Neural crest cell (in vitro differentiated cells): ENCODE results near the gene MYO10. TPM values are rescaled to one million over a fixed set of nuclear protein-coding genes. Genes with fewer than 3 reads are reported as not detected.

Experiments
- DNase-seq: peaks from one replicate; pipeline ENCODE4 v3.0.0; 2021; ENCODE audit warnings: low read depth, mixed read lengths, low spot score
- H3K27ac Mint-ChIP-seq: one replicate; pipeline ENCODE4 v1.8.0; 2021; ENCODE audit warnings: mild to moderate bottlenecking, mixed read lengths; ENCODE audit not compliant: unreplicated experiment
- H3K27me3 Mint-ChIP-seq: 2 replicates; pipeline ENCODE4 v1.8.0; 2021; ENCODE audit warnings: low read depth, mild to moderate bottlenecking, mixed read lengths
- H3K36me3 Mint-ChIP-seq: 2 replicates; pipeline ENCODE4 v1.8.0; 2021; ENCODE audit warnings: low read depth, mild to moderate bottlenecking, mixed read lengths
- H3K4me1 Mint-ChIP-seq: 2 replicates; pipeline ENCODE4 v1.8.0; 2021; ENCODE audit warnings: mixed read lengths
- H3K4me3 Mint-ChIP-seq: one replicate; pipeline ENCODE4 v1.8.0; 2021; ENCODE audit warnings: mild to moderate bottlenecking, mixed read lengths
- H3K9me3 Mint-ChIP-seq: 2 replicates; pipeline ENCODE4 v1.8.0; 2021; ENCODE audit warnings: mixed read lengths
- CTCF ChIP-seq: fragments of 200-600 bp; sonication (generic); conservative IDR thresholded peaks from 2 replicates; pipeline ENCODE4 v1.5.0; 2021; ENCODE audit warnings: antibody characterized with exemption, mild to moderate bottlenecking
- total RNA-seq: library from RNA; stranded (reverse); gene quantifications from 2 replicates; pipeline ENCODE4 v1.2.1, GENCODE V29; 2021

MYO10 gene
- total RNA-seq, 1 donor from 2014 or later: 94.4 TPM

GRCh38 chr5:16826379-16827125 lies 109.5 kb downstream of the MYO10 start:
- no peak for TF ChIP-seq CTCF
- H3K27ac Mint-ChIP-seq: no peak overlapping the region
- peaks cover 21% of the 10 kb centered on the region for H3K36me3 Mint-ChIP-seq
- no peaks in the 10 kb centered on the region for H3K27me3 Mint-ChIP-seq
- no peak for DNase-seq
- peaks cover 40% of the 10 kb centered on the region for H3K4me1 Mint-ChIP-seq
- peaks cover 3% of the 10 kb centered on the region for H3K9me3 Mint-ChIP-seq
- no peak overlapping the region for H3K4me3 Mint-ChIP-seq

DNA sequence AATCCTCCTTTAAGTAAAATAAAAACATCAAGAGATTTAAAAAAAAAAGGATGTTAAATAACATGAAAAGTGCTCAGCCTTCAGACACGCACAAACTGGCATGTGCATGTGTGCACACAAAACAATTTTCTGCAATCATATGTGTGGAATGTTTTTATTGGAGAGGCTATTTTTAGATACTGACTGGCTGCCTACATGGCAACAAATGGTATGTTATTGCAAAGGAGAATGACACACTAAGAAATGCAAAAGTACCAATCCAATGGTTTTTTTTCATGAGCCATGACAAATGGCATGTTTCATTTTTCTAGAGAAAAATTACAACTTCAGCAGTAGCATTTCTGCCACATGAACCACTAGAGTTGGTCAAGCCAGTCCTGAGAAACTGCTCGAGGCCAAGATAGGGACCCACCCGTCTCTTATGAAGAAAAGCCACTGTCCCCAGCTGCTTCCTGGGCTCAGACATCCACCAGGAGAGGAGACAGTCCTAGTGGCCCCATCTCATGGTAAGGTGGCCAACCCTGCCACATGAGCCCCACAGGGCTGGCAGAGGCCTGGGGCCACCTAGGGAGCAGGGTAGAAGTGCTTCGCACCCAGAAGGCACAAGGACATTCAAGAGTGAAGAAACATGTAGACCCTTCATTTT lies 116.4 kb downstream of the MYO10 start:
- peaks cover 7% of the 10 kb centered on the region for H3K36me3 Mint-ChIP-seq
- H3K4me3 Mint-ChIP-seq: no peak overlapping the region
- no peak overlapping the region for H3K27ac Mint-ChIP-seq
- H3K9me3 Mint-ChIP-seq: no peaks in the 10 kb centered on the region
- no peaks in the 10 kb centered on the region for H3K27me3 Mint-ChIP-seq
- peaks cover 5% of the 10 kb centered on the region for H3K4me1 Mint-ChIP-seq
- TF ChIP-seq CTCF: no peak
- DNase-seq: no peak

DNA sequence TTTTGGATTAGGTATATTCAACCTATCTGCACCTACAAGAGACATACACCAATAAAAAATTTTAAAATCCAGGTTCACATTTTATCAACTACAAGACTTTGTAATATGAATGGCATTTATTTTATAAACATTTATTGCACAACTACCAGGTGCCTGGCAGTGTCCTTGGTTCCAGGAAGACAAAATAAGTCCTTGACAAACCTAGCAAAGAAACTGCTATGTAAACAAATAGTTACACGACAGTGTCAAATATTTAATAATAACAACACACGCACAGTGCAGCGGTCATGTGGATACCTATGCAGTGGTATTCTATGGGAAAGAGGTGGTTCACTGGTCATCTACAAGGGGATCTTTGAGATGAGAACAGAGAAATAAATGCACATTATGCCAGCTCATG lies 120.7 kb downstream of the MYO10 start:
- Mint-ChIP-seq H3K9me3 (no peaks in the 10 kb centered on the region), H3K4me1 (peaks cover 6% of the 10 kb centered on the region), H3K27ac (no peak overlapping the region), H3K36me3 (peaks cover 3% of the 10 kb centered on the region), H3K27me3 (no peaks in the 10 kb centered on the region), H3K4me3 (no peak overlapping the region)
- DNase-seq: no peak
- TF ChIP-seq CTCF: no peak

DNA sequence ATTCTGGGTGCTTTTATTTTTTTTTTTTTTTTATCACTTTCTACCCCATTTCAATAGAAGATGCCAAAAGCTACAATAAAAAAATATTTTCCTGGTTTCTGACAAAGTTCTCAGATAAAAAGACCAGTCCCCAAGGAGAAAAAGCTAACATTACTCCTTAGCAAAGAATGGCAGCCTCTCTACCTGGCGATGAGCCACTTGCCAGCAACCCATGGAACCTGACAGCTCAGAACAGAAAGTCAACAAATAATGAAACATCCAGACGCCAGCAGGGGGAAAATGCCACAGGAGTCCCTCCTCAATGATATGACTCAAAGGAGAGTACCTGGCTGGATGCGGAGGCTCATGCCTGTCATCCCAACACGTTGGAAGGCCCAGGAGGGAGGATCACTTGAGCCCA lies 123.2 kb downstream of the MYO10 start:
- H3K27ac Mint-ChIP-seq: no peak overlapping the region
- DNase-seq: no peak
- peaks cover 21% of the 10 kb centered on the region for H3K4me1 Mint-ChIP-seq
- H3K9me3 Mint-ChIP-seq: no peaks in the 10 kb centered on the region
- H3K4me3 Mint-ChIP-seq: no peak overlapping the region
- H3K27me3 Mint-ChIP-seq: no peaks in the 10 kb centered on the region
- no peak for TF ChIP-seq CTCF
- peaks cover 3% of the 10 kb centered on the region for H3K36me3 Mint-ChIP-seq

- Mint-ChIP-seq H3K36me3 (peaks cover 3% of the 10 kb centered on the region), H3K27me3 (no peaks in the 10 kb centered on the region), H3K27ac (no peak overlapping the region), H3K4me3 (no peak overlapping the region), H3K4me1 (peaks cover 26% of the 10 kb centered on the region), H3K9me3 (no peaks in the 10 kb centered on the region)
- no peak for DNase-seq
- TF ChIP-seq CTCF: no peak
Observed at GRCh38 chr5:16812448-16812847, 123.6 kb downstream of the MYO10 start.
